WI38 (cell line): ENCODE data around the gene HECW1.

Experiments used
- H3K4me3 ChIP-seq: 2 replicates; pipeline ENCODE4 v1.5.1; 2011; ENCODE audit warnings: low read depth, mild to moderate bottlenecking, control low read depth, low read length
- TF ChIP-seq, protein P1 (sequence below): IDR thresholded peaks from 2 replicates; pipeline ENCODE4 v1.5.1; 2012; ENCODE audit warnings: low read depth, mild to moderate bottlenecking, control low read depth, low read length

The HECW1 gene

DNA sequence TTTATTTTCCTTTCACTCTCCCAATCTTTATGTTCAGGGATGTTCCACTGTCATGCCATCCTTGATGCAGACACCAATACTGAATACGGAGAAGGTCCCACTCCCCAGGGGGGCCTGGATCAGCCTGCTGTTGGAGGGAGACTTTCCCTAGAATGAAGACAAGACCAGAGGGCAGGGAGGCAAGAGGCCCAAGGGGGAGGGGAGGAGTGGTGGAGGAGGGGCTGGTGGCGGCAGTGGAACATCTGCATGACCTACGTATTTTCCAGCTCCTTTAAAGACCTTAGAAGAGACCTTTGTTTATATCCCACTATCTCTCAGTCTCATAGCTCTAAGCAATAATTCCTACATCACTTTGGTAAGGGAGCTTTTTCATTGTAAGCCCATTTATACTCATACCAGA lies 183.0 kb downstream of the HECW1 start:
- no peak overlapping the region for H3K4me3 ChIP-seq
- TF ChIP-seq, protein P1, sequence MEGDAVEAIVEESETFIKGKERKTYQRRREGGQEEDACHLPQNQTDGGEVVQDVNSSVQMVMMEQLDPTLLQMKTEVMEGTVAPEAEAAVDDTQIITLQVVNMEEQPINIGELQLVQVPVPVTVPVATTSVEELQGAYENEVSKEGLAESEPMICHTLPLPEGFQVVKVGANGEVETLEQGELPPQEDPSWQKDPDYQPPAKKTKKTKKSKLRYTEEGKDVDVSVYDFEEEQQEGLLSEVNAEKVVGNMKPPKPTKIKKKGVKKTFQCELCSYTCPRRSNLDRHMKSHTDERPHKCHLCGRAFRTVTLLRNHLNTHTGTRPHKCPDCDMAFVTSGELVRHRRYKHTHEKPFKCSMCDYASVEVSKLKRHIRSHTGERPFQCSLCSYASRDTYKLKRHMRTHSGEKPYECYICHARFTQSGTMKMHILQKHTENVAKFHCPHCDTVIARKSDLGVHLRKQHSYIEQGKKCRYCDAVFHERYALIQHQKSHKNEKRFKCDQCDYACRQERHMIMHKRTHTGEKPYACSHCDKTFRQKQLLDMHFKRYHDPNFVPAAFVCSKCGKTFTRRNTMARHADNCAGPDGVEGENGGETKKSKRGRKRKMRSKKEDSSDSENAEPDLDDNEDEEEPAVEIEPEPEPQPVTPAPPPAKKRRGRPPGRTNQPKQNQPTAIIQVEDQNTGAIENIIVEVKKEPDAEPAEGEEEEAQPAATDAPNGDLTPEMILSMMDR = no peak

DNA sequence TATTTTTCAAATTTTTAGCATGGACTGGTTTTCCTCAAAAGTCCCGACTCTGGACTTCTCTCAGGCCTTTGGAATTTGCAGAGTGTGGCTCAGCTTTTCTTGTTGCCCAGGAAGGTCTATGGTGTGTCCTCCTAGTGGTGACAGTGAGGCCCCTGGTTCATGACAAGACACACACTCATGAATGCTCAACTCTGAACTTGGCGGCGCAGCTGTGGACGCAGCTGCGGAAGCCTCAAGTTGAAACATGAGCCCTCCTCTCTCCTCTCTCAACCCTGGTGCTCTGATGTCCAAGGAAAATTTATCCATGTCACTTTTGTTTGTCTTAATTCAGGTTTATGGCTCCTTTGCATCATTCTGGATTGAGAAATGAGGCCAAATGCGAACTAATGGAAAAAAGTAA lies 183.9 kb downstream of the HECW1 start:
- H3K4me3 ChIP-seq = no peak overlapping the region
- TF ChIP-seq, protein P1 = no peak

- TF ChIP-seq, protein P1 = no peak
These were observed 186.2 kb downstream of the HECW1 start for GRCh38 chr7:43298617-43299016.

GRCh38 chr7:43300121-43300520 lies 187.7 kb downstream of the HECW1 start:
- no peak overlapping the region for H3K4me3 ChIP-seq
- TF ChIP-seq, protein P1 = no peak

More at GRCh38 chr7:43298617-43299016, 186.2 kb downstream of the HECW1 start:
- no peak overlapping the region for H3K4me3 ChIP-seq

DNA sequence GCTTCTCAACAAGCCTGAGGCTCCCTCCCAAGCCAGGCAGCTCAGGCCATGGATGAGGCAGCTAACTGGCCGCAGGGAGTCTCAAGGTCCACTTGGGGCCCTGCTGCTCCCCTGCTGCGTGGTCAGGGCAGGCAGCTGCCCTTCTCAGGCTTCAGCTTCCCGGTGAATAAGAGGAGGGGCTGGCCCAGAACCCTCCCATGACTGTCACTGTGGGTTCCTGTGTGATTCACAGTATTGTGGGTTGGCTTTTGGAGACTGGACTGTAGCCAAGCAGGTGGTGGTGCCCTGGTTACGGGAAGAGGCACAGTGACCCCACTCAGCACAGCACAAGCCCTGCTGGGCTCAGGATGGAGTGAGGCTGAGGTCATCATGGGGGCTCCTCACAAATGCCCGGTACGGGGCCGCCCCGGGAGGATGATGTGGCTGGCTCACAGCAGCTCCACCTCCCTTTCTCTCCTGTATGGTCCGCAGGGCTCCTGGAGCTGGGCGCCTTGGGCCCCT lies 189.8 kb downstream of the HECW1 start:
- TF ChIP-seq, protein P1 = no peak
- no peak overlapping the region for H3K4me3 ChIP-seq

- H3K4me3 ChIP-seq = no peak overlapping the region
- TF ChIP-seq, protein P1 = no peak
These were observed 190.5 kb downstream of the HECW1 start for GRCh38 chr7:43302773-43303460.

DNA sequence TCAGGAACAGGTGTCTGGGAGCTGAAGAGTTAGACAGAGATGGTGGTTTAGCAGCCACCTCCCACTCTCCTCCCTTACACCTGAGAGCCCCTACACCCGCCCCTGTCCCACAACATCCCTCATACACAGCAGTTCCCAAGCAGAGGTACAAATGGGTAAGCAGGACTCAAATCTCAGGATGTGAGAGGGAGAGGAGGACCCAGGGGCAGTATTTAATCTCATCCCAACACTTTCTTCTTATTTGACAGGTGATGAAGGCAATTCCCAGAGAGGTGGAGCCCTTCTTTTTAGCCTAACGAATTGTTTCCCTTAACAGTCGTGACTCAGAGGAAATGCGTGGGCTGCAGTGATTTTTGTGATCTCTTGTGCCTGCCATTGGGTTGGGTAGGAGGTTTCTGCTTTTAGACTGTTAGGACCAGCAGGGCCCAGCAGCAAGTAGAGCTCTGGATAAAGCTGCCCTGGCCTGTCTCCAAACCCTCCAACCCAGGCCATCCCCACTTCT lies 191.3 kb downstream of the HECW1 start:
- TF ChIP-seq, protein P1 = no peak
- no peak overlapping the region for H3K4me3 ChIP-seq
